Activated T-cell treated with anti-CD3 and anti-CD28 coated beads, Interleukin-2, amount 50 U/mL, for 4 hours (primary cell): Measurements from ENCODE around the gene INPP4B. TPM values are rescaled to one million over a fixed set of nuclear protein-coding genes. Genes with fewer than 3 reads are reported as not detected.
A peak's percentile ranks its signal among the peaks of the same experiment; 100 is the strongest.

Experiments
- ATAC-seq, 2 donors: fragments of 200-7000 bp; cut with Tn5 transposase; one replicate each; pipeline ENCODE4 v1.10.0; 2021
- DNase-seq: peaks from one replicate; pipeline ENCODE4 v3.0.0-alpha.2; 2020
- H3K27me3 Mint-ChIP-seq: one replicate; pipeline ENCODE4 v1.8.0; 2021; ENCODE audit warnings: low read depth, mixed read lengths
- H3K36me3 Mint-ChIP-seq: one replicate; pipeline ENCODE4 v1.8.0; 2022; ENCODE audit warnings: mixed read lengths; ENCODE audit not compliant: insufficient read depth
- H3K4me1 Mint-ChIP-seq: one replicate; pipeline ENCODE4 v1.8.0; 2021; ENCODE audit warnings: low read depth, mixed read lengths
- H3K4me3 Mint-ChIP-seq: one replicate; pipeline ENCODE4 v1.8.0; 2021; ENCODE audit warnings: mild to moderate bottlenecking, moderate library complexity, mixed read lengths
- H3K9me3 Mint-ChIP-seq: one replicate; pipeline ENCODE4 v1.8.0; 2021; ENCODE audit warnings: mixed read lengths
- total RNA-seq, 3 donors: library from RNA; stranded (reverse); gene quantifications; one replicate each; pipeline ENCODE4 v1.2.1, GENCODE V29; 2021

INPP4B gene
- total RNA-seq, 3 donors from 2014 or later, result 93.2 to 99.0 (median 93.4) TPM

- H3K4me1 Mint-ChIP-seq, result peaks cover 14% of the 10 kb centered on the region
- peaks cover 22% of the 10 kb centered on the region for H3K27me3 Mint-ChIP-seq
- H3K4me3 Mint-ChIP-seq, result peak overlapping the region; percentile 89
- peak; percentile 78 for ATAC-seq
- no peaks in the 10 kb centered on the region for H3K9me3 Mint-ChIP-seq
- peak; percentile 67 for DNase-seq
- H3K36me3 Mint-ChIP-seq, result no peaks in the 10 kb centered on the region
Observed at GRCh38 chr4:142846729-142847596, 862 bp upstream of the INPP4B start.

- Mint-ChIP-seq H3K36me3 (no peaks in the 10 kb centered on the region), H3K4me1 (peaks cover 16% of the 10 kb centered on the region), H3K4me3 (peak overlapping the region; percentile 89), H3K27me3 (peaks cover 22% of the 10 kb centered on the region), H3K9me3 (no peaks in the 10 kb centered on the region)
- DNase-seq (peak; percentile 4), ATAC-seq (peak; percentile 6 to 13)
Observed at GRCh38 chr4:142845293-142846107, 601 bp downstream of the INPP4B start.

DNA sequence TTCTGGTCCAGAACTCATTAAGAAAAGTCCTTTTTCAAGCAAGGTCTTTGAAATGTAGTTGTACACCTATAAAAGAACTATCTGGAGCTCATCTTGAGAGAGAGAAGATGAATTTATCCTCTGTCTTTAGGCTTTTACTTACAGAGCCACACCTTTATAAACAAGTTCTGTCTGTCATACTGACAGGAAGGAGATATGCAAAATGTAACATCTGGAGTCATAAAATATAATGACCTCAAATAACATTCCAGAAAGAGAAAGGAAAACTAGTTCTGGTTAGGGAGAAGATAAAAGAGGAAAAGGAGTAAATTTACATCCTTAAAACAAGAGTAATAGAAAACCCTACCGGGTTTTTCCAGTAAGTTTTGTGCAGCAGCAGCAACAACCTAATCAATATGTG, 1.3 kb downstream of the INPP4B start:
- Mint-ChIP-seq H3K27me3 (peaks cover 22% of the 10 kb centered on the region), H3K36me3 (no peaks in the 10 kb centered on the region), H3K4me1 (peaks cover 16% of the 10 kb centered on the region), H3K9me3 (no peaks in the 10 kb centered on the region), H3K4me3 (peak overlapping the region; percentile 89)
- ATAC-seq (no peak), DNase-seq (no peak)

GRCh38 chr4:142840516-142841123, 5.5 kb downstream of the INPP4B start:
- DNase-seq (no peak), ATAC-seq (no peak)
- Mint-ChIP-seq H3K4me3 (no peak overlapping the region), H3K36me3 (no peaks in the 10 kb centered on the region), H3K27me3 (peaks cover 6% of the 10 kb centered on the region), H3K9me3 (no peaks in the 10 kb centered on the region), H3K4me1 (peaks cover 15% of the 10 kb centered on the region)

DNA sequence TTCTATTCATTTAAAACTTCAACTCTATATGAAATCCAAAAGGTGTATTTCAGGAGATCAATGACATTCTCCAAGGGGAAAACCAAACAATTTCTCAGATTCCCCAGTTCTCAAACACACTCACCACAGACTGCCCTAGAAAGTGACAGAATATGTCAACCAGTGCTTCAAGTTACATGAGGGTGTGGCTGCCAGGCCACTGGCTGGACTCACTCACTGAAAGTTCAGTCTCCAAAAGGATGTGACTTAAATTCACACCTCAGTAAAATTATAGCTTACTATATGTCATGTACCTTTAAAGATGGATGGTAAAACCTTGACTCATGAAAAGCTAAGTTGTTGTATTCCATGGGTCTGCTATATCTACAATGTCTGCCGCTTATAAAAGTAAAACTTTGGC, 7.3 kb downstream of the INPP4B start:
- Mint-ChIP-seq H3K4me1 (peaks cover 2% of the 10 kb centered on the region), H3K36me3 (no peaks in the 10 kb centered on the region), H3K9me3 (no peaks in the 10 kb centered on the region), H3K4me3 (no peak overlapping the region), H3K27me3 (no peaks in the 10 kb centered on the region)
- DNase-seq, result no peak
- peak in 1 of 2 donors; percentile 38 for ATAC-seq

DNA sequence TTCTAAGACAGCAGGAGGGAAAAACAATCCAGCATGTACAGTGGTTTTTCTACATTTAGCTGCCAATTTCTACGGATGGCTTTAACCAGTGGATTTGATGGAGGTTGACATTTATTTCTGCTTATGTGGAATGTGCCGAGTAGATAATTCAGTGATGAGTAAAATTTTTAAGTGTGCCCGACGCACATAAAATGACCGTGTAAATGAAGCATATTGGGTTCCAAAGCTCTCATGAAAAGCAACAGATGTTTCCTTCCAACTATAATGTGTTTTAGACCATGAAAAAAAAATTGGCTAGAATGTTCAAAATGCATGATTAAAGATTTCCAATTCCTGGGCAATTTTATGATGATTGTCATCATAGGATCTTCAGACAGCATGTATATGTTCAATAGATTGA, 14.1 kb downstream of the INPP4B start:
- ATAC-seq (no peak), DNase-seq (no peak)
- H3K4me3 Mint-ChIP-seq, result no peak overlapping the region
- H3K27me3 Mint-ChIP-seq, result peaks cover 5% of the 10 kb centered on the region
- peaks cover 2% of the 10 kb centered on the region for H3K36me3 Mint-ChIP-seq
- no peaks in the 10 kb centered on the region for H3K9me3 Mint-ChIP-seq
- no peaks in the 10 kb centered on the region for H3K4me1 Mint-ChIP-seq

DNA sequence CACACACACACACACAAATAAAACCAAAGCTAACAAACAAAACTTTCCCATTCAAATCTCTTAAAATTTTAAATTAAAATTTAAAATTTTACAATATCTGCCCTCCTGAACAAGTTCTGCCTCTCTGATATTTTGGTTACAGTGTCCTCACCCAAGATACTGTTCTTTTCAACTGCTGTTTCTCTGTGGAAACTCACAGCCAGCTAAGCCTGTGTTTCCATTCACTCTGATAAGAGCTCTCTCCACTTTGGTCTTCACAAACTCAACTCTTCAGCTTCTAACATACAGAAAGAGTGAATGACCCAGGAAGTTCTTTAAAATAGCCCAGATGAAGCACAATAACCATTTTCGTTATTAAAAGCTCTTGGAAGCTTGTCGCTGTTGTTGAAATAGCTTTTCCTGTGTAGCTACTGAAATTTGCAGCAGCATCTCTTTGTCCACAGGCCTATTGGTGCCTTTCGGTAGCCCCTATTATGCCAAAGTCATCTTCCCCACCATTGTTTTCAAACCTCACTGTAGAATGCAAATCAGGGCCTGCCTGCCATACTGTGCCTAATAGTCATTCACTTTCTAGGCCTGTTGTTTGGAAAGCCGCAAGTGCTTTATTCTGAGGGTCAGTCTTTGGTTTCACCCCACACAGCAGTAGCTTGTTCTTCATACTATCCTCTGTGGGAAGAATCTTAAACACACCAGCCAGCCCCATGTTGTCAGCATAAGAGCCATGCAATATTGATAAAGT, 19.4 kb downstream of the INPP4B start:
- DNase-seq, result no peak
- Mint-ChIP-seq H3K9me3 (no peaks in the 10 kb centered on the region), H3K4me3 (no peak overlapping the region), H3K36me3 (peaks cover 2% of the 10 kb centered on the region), H3K4me1 (peaks cover 11% of the 10 kb centered on the region), H3K27me3 (peaks cover 5% of the 10 kb centered on the region)
- no peak for ATAC-seq

- Mint-ChIP-seq H3K27me3 (peaks cover 2% of the 10 kb centered on the region), H3K36me3 (peaks cover 2% of the 10 kb centered on the region), H3K4me1 (peaks cover 11% of the 10 kb centered on the region), H3K4me3 (no peak overlapping the region), H3K9me3 (no peaks in the 10 kb centered on the region)
- ATAC-seq (peak; percentile 98 to 99), DNase-seq (no peak)
Observed at GRCh38 chr4:142824368-142824767, 21.7 kb downstream of the INPP4B start.

DNA sequence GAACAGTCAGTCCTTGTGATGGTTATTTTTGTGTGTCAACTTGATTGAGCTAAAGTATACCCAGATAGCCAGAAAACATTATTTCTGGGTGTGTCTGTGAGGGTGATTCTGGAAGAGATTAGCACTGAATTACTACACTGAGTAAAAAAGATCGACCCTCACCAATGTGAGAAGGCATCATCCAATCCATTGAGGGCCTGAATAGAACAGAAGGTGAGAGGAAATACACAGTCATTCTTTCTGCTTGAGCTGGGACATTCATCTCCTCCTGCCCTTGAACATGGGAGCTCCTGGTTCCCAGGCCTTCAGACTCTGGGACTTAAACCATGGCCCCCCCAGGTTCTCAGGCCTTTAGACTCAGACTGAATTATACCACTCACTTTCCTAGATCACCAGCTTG, 22.3 kb downstream of the INPP4B start:
- DNase-seq (no peak), ATAC-seq (peak in 1 of 2 donors; percentile 13)
- peaks cover under 1% of the 10 kb centered on the region for H3K27me3 Mint-ChIP-seq
- H3K36me3 Mint-ChIP-seq, result peaks cover under 1% of the 10 kb centered on the region
- H3K4me3 Mint-ChIP-seq, result no peak overlapping the region
- no peaks in the 10 kb centered on the region for H3K9me3 Mint-ChIP-seq
- peaks cover 11% of the 10 kb centered on the region for H3K4me1 Mint-ChIP-seq

GRCh38 chr4:142818476-142818875, 27.6 kb downstream of the INPP4B start:
- Mint-ChIP-seq H3K36me3 (peaks cover 2% of the 10 kb centered on the region), H3K9me3 (no peaks in the 10 kb centered on the region), H3K4me3 (no peak overlapping the region), H3K27me3 (no peaks in the 10 kb centered on the region), H3K4me1 (peaks cover 20% of the 10 kb centered on the region)
- DNase-seq (no peak), ATAC-seq (no peak)

DNA sequence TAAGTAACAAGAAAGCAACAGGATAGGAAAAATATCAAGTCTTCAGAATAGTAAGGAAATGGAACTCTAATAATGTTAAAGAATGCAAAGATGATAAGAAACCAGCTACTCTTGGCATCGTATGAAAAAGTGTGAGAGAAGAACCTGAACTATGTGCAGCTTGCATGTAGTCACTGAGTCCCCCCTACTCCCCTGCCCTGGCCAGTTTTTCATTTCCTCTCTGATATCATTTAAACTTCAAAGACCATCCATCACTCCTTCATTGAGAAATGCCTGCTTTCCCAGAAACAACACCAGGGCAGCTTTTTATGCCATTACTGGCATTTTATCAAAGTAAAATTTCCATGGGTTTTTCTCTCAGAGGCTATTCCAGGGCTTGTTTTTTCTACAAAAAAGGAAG, 28.1 kb downstream of the INPP4B start:
- Mint-ChIP-seq H3K27me3 (no peaks in the 10 kb centered on the region), H3K4me3 (no peak overlapping the region), H3K9me3 (no peaks in the 10 kb centered on the region), H3K36me3 (peaks cover 2% of the 10 kb centered on the region), H3K4me1 (peaks cover 19% of the 10 kb centered on the region)
- DNase-seq (no peak), ATAC-seq (no peak)

- Mint-ChIP-seq H3K4me3 (no peak overlapping the region), H3K27me3 (no peaks in the 10 kb centered on the region), H3K4me1 (peaks cover 19% of the 10 kb centered on the region), H3K36me3 (peaks cover 2% of the 10 kb centered on the region), H3K9me3 (no peaks in the 10 kb centered on the region)
- ATAC-seq (peak; percentile 91 to 94), DNase-seq (no peak)
Observed at GRCh38 chr4:142817442-142817841, 28.7 kb downstream of the INPP4B start.

GRCh38 chr4:142815834-142816233, 30.3 kb downstream of the INPP4B start:
- Mint-ChIP-seq H3K4me3 (no peak overlapping the region), H3K27me3 (no peaks in the 10 kb centered on the region), H3K36me3 (peaks cover 2% of the 10 kb centered on the region), H3K9me3 (no peaks in the 10 kb centered on the region), H3K4me1 (peaks cover 19% of the 10 kb centered on the region)
- DNase-seq (no peak), ATAC-seq (peak; percentile 81 to 89)

DNA sequence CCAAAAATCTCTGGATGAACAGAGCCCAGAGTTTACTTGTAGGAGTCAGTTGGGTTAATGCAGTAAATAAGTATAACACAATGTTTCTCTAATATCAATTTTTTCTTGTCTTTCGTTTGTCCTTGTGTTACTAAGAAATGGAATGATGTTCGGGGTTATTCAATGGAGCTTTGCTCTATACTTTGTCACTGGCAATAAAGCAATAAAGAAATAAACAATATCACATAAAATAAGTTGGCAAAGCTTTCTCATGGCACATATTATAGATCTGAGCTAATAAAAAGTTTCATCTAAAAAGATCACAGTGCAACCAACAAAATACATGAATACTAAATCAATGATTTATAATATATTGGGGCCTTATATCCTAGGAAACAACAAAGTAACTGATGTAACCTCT, 32.7 kb downstream of the INPP4B start:
- H3K9me3 Mint-ChIP-seq, result no peaks in the 10 kb centered on the region
- peaks cover 2% of the 10 kb centered on the region for H3K36me3 Mint-ChIP-seq
- H3K27me3 Mint-ChIP-seq, result no peaks in the 10 kb centered on the region
- no peak for ATAC-seq
- no peak for DNase-seq
- H3K4me1 Mint-ChIP-seq, result peaks cover 19% of the 10 kb centered on the region
- no peak overlapping the region for H3K4me3 Mint-ChIP-seq
